ENCODE measurements around the gene PAX4.

The PAX4 gene

GRCh38 chr7:127591591-127591990 lies 26.4 kb downstream of the PAX4 start:
- TF ChIP-seq, protein P1, sequence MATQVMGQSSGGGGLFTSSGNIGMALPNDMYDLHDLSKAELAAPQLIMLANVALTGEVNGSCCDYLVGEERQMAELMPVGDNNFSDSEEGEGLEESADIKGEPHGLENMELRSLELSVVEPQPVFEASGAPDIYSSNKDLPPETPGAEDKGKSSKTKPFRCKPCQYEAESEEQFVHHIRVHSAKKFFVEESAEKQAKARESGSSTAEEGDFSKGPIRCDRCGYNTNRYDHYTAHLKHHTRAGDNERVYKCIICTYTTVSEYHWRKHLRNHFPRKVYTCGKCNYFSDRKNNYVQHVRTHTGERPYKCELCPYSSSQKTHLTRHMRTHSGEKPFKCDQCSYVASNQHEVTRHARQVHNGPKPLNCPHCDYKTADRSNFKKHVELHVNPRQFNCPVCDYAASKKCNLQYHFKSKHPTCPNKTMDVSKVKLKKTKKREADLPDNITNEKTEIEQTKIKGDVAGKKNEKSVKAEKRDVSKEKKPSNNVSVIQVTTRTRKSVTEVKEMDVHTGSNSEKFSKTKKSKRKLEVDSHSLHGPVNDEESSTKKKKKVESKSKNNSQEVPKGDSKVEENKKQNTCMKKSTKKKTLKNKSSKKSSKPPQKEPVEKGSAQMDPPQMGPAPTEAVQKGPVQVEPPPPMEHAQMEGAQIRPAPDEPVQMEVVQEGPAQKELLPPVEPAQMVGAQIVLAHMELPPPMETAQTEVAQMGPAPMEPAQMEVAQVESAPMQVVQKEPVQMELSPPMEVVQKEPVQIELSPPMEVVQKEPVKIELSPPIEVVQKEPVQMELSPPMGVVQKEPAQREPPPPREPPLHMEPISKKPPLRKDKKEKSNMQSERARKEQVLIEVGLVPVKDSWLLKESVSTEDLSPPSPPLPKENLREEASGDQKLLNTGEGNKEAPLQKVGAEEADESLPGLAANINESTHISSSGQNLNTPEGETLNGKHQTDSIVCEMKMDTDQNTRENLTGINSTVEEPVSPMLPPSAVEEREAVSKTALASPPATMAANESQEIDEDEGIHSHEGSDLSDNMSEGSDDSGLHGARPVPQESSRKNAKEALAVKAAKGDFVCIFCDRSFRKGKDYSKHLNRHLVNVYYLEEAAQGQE (IDR thresholded peaks at IDR 0.05; ENCODE audit: low read depth), result no peak
- no peak for TF ChIP-seq TAF1 (IDR thresholded peaks at IDR 0.05; ENCODE audit: low read depth)

GRCh38 chr7:127591189-127591588 lies 26.8 kb downstream of the PAX4 start:
- TF ChIP-seq YY1 (IDR thresholded peaks at IDR 0.05; ENCODE audit: low read depth), result no peak
- TF ChIP-seq, protein P2, sequence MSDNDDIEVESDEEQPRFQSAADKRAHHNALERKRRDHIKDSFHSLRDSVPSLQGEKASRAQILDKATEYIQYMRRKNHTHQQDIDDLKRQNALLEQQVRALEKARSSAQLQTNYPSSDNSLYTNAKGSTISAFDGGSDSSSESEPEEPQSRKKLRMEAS (IDR thresholded peaks at IDR 0.05), result no peak
- TF ChIP-seq FOXM1 (IDR thresholded peaks at IDR 0.05; ENCODE audit: borderline replicate concordance, low read depth), result no peak
- no peak for TF ChIP-seq TCF12 (IDR thresholded peaks at IDR 0.05; ENCODE audit: low read depth)
- no peak for TF ChIP-seq CEBPB (IDR thresholded peaks at IDR 0.05)
- TF ChIP-seq RAD21 (IDR thresholded peaks at IDR 0.05; ENCODE audit: low read depth), result no peak
- no peak for TF ChIP-seq NFIC (IDR thresholded peaks at IDR 0.05)
- TF ChIP-seq, protein P1 (IDR thresholded peaks at IDR 0.05; ENCODE audit: low read depth), result no peak
- TF ChIP-seq TAF1 (IDR thresholded peaks at IDR 0.05; ENCODE audit: low read depth), result no peak
- TF ChIP-seq CREB1 (IDR thresholded peaks at IDR 0.05; ENCODE audit: low read depth), result no peak
- no peak for TF ChIP-seq TEAD4 (IDR thresholded peaks at IDR 0.05)
- no peak for TF ChIP-seq EGR1 (IDR thresholded peaks at IDR 0.05)
- TF ChIP-seq, protein P3, sequence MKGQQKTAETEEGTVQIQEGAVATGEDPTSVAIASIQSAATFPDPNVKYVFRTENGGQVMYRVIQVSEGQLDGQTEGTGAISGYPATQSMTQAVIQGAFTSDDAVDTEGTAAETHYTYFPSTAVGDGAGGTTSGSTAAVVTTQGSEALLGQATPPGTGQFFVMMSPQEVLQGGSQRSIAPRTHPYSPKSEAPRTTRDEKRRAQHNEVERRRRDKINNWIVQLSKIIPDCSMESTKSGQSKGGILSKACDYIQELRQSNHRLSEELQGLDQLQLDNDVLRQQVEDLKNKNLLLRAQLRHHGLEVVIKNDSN (IDR thresholded peaks at IDR 0.05), result no peak
- TF ChIP-seq ZBTB7A (IDR thresholded peaks at IDR 0.05; ENCODE audit: low read depth), result no peak
- TF ChIP-seq EP300 (IDR thresholded peaks at IDR 0.05; ENCODE audit: borderline replicate concordance), result no peak

DNA sequence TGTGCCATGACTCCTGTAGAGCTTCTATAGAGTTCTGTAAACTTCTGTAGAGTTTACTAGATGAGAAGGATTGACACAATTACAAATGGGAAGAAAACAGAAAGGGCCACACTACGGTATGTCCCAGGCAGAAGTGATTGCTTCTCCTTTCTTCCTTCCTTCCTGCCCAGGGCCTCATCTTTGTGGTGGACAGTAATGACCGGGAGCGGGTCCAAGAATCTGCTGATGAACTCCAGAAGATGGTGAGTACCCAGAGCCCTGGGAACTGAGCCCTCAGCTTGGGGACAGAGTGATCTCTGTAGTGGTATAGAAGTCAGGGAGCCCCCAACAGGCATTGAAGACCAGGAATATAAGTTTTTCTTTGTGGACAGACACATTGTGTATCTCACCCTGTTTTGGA lies 28.0 kb downstream of the PAX4 start:
- no peak for TF ChIP-seq EP300 (IDR thresholded peaks at IDR 0.05; ENCODE audit: borderline replicate concordance)
- no peak for TF ChIP-seq TCF12 (IDR thresholded peaks at IDR 0.05; ENCODE audit: low read depth)
- TF ChIP-seq RAD21 (IDR thresholded peaks at IDR 0.05; ENCODE audit: low read depth), result no peak
- TF ChIP-seq NFIC (IDR thresholded peaks at IDR 0.05), result no peak
- no peak for TF ChIP-seq CREB1 (IDR thresholded peaks at IDR 0.05; ENCODE audit: low read depth)
- no peak for TF ChIP-seq EGR1 (IDR thresholded peaks at IDR 0.05)

DNA sequence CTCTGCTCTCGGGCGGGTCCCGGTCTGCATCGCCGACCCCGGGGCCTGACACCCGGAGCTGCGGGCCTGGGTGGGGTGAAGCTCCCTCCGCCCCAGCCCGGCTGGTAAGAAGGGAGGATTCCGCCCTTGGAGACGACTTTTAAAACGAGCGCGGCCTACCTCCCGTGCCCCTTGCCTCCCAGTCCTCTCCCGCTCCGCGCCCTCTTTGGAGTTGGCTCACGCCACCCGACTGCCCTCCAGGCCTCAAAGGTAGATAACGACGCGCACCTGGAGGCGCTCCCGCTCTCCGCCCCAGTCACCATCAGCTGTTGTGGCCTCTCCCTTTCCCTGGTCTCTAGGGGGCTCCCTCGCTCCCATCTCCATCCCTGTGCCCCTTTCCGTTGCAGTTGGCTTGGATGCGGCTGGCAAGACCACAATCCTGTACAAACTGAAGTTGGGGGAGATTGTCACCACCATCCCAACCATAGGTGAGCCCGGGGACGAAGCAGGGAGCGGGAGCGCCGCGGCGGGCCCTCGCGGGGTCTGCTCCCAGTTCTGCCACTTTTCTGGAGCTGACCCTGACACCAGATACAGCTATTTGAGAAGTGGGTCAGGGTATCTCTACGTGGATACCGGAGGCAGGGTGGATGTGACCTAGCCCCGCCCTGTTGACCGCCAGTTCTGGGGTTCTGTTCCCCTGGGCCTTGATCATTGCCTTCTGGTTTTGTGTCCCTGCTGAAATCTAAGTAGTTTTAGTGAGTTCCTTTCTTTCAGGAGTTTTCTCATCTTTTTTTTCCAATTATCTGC lies 29.1 kb downstream of the PAX4 start:
- peak; percentile 56 for TF ChIP-seq RAD21 (IDR thresholded peaks at IDR 0.05; ENCODE audit: low read depth)
- TF ChIP-seq, protein P3 (IDR thresholded peaks at IDR 0.05), result no peak
- no peak for TF ChIP-seq YY1 (IDR thresholded peaks at IDR 0.05; ENCODE audit: low read depth)
- TF ChIP-seq, protein P2 (IDR thresholded peaks at IDR 0.05), result peak; percentile 53
- TF ChIP-seq FOXM1 (IDR thresholded peaks at IDR 0.05; ENCODE audit: borderline replicate concordance, low read depth), result no peak
- no peak for TF ChIP-seq ZBTB7A (IDR thresholded peaks at IDR 0.05; ENCODE audit: low read depth)
- TF ChIP-seq, protein P1 (IDR thresholded peaks at IDR 0.05; ENCODE audit: low read depth), result no peak
- TF ChIP-seq EP300 (IDR thresholded peaks at IDR 0.05; ENCODE audit: borderline replicate concordance), result no peak
- TF ChIP-seq EGR1 (IDR thresholded peaks at IDR 0.05), result no peak
